Measurements from ENCODE around the gene COL4A1.
"Not testable (repeated sequence)": the region's sequence is repeated elsewhere in the genome, so short reads cannot be mapped to it uniquely, and the experiment has no call there.

Gene COL4A1

DNA sequence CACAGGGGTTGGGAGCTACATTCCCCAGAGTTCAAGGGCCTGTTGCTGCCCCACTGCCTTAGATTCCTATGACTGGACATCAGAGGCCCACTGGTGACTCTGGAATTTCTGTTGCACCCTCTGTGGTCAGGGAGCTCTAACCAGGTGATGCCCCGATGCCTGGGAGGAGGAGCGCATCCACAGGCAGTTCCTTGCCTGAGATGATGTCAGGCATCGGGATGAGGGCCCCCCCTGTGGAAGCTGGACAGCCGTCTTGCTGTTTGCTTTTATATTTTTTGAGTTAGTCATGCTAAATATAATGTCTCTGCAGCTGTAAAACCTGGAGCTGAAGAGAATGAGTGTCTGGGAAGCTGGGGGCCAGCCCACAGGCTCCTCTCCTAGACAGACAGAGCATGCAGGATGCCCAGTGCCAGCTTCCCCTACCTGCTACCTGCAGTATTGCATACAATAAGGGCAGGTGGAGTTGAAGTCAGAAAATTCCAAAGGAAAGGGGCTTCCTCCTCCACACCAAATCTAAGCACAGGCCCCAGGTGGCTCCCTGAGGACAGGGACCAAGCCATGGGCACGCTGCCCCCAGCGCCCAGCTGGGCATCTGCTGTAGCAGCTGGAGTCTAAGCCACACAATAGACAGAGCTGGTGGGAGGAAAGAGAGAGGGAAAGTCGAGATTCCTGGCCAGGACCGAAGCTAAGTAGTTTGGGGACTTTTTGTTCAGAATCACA lies 16.4 kb upstream of the COL4A1 start:
- no peak for DNase-seq

DNA sequence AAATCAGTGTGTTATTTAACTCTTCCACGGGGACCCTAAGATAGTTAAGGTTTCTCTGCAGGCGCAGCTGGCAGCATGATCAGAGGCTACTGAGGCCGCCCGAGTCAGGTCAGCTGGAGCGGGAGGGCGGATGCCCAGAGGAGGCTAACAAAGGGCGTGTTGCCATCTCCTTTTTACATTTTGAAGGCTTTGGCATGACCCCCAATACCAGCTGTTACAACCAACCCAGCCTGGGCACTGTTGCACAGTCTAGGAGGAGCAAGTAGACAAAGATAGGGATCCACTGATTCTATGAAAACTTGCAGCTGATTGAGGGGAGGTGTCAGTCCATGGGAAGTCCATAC lies 15.8 kb upstream of the COL4A1 start:
- no peak for DNase-seq

DNA sequence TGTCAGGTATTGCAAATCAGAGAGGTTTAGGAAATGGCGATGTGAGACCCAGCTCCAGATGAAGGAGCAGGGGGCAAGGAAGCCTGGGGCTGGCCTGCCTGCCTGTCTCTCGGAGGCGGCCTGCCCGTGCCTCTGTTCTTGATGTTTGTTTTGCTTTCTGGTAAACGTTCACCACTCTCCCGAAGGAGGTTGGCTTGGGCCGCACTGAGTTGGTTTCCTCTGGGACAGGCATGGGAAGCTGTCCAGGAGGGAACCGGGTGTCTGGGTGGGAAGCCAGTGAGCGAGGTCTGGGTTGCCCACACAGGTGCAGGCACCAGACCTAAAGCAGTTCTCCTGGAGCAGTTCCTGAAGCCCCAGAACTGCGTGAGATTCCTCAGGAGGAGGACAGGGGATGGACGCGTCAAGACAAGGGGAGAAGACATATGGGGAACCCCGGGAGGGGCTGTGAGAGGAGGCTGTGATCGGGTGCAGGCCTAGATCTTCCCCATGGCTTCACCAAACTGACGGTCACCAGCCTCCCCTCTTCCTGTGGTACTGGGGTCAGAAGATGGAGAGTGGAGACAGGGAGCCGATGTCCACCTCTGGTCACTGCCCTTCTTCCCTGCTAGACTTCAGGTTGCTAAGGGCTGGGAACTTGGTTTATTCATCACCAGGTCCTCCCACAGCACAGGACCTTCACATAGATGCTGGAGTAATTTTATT lies 15.3 kb upstream of the COL4A1 start:
- DNase-seq, result no peak

DNA sequence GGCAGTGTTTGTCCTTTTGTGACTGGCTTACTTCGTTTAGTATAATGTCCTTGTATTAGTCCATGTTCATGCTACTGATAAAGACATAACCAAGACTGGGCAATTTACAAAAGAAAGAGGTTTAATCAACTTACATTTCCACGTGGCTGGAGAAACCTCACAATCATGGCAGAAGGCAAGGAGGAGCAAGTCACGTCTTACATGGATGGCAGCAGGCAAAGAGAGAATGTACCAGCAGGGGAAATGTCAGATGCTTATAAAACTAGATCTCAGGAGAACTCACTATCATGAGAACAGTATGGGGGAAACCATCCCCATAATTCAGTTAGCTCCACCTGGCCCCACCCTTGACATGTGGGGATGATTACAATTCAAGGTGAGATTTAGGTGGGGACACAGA lies 14.6 kb upstream of the COL4A1 start:
- not testable (repeated sequence) for DNase-seq

DNA sequence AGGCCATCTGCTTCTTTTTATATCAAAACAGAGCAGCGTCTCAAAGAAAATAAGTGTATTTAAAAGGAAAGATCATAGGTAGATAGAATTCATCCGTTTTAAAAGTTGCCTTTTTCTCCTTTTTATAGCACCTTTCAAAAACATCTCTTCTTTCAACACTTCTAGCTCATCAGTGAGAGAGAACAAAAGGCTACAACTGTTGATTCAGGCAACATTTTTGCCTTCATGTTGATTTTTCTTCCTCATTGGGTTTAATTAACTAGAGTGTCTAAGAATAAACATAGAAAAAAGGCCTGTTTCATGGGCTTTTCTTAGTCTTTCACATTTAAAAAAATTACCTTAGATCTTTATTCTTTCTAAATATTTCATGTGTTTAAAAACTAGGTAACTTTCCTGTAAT lies 13.7 kb upstream of the COL4A1 start:
- DNase-seq, result no peak

DNA sequence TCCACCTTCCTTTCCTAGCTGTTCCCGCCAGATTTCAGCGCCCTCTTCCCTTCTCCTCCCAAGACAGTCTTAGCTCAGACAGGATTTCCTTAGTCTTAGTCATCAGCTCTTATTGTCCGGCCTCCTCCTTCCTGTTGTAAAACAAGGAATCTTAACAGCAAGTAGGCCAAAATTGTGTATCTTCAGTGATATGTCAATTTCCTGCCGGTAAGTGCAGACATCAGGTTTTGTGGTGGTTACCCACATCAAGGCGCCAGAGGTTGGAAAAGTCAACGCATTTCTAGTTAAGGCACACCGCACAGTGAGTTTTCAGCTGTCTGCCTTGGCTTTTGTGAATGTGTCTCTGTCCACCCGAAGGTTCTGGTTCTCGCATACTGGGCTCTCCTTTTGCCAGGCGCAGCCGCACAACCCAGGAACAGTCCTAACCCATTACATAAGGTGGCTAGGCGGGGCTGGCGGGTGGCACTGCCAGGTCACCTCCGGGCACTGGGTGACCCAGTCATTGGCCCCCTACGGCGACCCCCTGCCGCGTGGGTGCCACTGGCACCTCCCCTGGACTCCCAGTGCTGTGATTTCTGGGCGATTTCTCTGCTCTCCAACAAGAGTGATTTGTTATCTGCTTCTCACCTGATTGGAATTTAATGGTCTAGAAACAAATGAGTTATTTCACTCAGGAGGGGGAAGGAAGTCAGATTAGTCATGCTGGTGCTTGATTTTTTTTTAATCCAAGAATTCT lies 13.0 kb upstream of the COL4A1 start:
- no peak for DNase-seq

DNA sequence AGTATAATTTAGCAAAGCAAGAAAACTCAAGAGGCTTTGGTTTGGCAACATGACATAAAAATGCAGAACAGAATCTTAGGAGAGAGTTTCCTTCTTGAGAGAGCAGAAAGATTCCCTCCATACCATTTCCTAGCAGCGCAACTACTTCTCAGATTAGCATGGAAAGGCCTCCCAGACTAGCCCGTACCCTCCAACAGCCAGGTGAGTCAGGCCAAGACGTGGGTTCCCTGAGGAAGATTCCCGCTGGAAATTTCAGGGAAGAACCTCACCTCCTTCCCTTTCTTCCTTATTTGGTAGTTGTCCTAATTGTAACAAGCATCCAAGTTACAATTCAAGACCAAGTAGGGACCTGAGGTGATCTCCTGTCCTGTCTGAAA lies 12.4 kb upstream of the COL4A1 start:
- DNase-seq, result no peak

DNA sequence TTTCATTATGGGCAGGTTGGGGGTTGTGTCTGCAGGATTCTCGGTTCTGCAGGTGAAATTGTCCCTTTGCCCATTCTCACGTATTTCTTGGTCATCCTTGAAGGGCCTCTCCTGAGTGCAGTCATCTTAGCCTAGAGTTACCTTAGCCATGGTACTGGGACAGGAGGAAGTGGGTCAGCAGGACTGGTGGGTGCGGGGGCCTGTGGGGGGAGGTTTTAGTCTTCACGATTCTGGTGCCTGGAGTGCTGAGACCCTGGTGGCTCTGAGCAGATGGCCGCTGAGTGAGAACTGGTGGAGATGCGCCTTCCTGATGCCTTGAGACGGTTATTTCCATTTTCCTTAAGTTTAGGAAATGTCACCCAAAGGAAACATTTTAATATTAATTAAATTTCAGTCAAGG lies 12.0 kb upstream of the COL4A1 start:
- DNase-seq, result no peak

DNA sequence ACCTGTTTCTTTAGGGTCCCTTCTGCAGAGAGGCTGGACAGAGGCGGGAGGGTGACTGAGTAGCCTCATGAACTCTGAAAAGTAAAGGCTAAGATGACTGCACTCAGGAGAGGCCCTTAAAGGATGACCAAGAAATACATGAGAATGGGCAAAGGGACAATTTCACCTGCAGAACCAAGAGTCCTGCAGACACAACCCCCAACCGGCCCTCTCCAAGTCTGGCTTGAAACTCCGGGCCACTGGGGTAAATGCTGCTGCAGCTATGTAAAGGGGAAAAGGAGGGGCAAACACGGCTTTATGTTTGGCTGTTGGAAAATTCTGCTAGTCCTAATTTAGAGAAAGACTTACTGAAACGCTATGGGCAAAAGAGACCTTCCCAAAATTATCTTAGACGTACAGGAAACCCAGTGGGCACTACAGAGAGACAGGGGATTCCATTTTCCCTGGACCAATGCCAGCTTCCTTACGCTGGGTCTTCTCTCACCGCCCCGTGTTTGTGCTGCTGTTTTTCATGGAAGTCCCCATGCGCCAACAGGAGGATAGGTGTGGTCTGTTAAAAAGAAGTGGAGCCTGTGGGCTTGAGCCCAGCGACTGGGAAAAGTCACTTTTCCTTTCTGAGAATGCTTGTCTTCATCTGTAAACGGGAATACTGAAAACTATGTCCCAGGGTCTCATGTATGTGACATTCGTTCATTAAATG lies 10.7 kb upstream of the COL4A1 start:
- no peak for DNase-seq

DNA sequence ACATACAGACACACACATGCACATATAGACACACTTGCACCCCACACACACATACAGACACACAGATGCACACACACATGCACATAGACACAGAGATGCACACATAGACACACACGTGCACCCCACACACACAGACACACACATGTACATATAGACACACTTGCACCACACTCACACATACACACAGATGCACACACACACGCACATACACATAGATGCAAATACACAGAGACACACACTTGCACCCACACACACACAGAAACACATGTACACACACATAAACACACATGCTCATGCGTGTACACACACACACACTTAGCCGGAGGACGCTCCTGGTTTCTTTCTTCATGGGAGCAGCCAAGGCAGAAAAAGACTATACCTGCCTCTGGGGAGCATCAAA lies 10.1 kb upstream of the COL4A1 start:
- DNase-seq, result no peak

DNA sequence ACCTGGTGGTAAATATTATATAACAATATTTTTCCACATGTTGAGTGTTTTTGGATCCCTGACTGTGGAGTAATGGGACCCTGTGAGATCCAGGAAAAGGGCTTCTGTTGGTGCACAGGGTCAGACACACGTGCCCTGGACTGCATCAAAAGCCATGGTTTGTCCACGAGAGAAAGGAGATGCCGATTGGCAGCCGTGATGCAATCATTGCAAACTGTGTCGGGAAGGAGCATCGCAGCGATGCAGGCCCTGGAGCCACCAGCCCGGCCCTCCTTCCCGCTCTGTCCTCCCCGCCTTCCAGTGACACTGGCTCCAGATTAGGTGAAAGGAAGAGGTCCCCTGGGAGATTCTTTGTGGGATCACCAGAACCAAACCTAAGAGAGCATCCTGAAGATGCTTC lies 9.2 kb upstream of the COL4A1 start:
- DNase-seq, result no peak

DNA sequence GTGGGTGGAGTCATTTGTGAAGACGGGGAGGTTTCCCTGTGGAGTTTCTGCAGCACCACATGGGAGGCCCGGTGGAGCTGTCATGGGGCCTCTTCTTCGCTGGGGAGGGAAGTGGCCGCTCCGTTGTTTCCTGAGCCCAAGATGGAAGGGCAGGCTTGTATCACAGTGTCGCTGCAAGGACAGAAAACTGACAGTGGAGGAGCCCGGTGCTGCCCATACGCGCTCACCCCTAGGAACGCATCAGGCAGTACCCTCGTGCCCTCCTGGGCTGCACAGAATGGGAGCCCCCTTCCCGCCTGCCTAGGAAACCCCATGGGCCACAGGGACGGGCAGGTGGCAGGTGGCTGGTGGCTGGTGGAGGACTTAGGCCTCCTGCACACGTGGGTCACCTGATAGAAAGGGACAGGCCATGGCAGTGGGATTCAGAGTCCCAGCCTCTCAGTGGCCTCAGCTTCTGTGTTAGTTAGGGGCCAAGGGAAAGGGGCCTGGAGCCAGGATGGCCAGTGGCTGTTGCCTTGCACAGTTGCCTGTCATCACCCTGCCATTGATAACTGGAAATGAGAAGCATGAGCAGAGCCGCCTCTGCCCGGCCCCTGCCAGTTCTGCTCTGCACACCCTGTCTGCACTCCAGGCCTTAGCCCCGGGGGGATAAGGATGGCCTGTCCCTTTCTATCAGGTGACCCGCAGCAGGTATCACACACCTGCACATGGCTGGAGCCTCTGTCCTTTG lies 7.7 kb upstream of the COL4A1 start:
- DNase-seq, result no peak

DNA sequence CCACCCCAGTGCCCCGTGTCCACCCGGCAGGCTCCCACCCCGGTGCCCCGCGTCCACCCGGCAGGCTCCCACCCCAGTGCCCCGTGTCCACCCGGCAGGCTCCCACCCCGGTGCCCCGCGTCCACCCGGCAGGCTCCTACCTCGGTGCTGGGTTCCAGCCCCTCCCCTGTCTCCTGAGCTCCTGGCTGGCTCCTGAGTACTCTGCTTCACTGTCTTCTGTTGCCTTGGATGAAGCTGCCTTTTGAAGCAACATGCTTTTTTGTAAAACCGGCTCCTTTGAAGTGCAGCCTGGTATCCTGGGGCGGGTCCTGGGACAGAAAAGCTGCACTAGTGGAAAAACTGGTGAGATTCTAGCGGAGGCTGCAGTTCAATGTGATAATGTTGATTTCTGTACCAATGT lies 6.8 kb upstream of the COL4A1 start:
- DNase-seq, result not testable (repeated sequence)

DNA sequence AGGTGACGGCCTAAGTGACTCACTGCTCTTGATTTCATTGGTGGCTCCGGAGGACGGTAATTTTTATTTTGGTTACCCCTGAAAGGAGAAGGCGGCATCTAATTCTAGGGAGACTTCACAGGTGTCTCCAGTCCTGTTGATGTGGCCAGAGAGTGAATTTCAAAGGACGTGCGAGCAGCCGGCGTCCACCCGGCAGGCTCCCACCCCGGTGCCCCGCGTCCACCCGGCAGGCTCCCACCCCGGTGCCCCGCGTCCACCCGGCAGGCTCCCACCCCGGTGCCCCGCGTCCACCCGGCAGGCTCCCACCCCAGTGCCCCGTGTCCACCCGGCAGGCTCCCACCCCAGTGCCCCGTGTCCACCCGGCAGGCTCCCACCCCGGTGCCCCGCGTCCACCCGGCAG lies 6.3 kb upstream of the COL4A1 start:
- not testable (repeated sequence) for DNase-seq

DNA sequence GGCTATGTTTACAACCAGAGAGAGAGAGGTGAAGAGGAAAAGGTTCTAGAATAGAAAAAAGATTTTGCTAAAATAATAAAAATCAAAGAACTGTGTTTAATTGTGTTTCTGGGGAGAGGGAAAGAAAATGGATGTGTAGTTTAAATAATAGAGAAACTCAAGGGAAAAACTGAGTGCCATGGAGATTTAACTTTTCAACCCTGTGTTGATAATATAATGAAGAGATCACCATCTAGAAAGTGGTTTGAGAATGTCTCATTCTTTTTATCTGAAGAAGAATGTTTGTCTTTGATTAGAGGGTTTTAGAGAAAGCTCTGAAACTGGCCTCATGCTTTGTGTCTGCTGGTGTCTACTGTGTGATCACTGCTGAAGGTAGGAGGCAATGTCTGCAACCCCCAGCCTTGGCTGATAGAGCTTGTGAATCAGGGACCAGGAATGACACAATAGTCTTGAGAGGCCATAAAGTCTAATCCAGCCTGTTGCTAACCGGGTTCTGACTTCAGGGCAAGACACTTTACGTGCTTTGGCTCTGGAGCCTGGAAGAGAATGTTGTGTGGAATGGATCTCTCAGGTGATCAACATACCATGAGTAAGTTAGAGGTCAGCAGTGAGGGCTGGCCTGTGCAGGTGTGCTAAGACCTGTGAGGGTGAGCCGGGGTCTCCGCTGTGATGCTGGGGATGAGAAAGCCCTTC lies 5.5 kb upstream of the COL4A1 start:
- no peak for DNase-seq

DNA sequence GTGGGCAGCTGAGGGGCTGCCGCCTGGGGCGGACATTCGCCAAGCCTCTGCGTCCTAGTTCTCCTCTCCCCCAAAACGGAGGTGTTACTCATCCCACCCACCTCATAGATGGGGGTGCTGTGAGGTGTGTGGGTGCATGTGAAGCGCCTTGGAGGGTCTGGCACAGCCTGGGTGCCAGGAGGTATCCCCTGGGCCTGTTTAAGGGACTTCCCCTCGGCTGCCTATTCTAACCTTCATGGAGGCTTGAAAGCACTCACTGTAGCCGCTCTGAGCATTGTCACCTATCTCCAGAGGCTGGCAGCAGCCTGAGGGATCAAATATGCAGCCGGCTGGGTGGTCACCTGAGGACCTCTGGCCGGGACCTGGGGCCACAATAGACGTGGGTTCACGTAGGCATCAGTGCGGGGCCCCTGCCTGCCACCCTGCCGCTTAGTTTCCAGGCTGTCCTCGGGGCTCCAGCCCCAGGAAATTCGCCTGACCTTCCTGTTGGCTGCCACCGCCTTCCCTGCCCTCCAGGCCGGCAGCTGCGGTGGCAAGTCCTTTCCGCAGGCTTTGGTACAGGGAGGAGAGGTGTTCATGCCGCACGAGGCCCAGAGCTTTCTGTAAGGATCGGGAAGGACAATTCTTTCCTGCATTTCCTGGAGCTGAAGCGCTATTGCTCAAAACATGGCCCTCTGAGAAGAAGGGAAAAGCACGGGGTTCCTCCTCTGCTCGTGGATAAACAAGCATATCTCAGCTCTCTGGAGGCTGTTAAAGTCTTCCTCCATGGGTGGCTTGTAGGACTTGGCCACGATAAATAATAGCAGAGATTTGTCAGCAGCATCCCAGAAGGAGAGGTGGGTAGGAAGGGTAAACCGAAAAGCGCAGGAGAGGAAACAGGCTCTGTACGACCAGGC lies 4.7 kb upstream of the COL4A1 start:
- DNase-seq, result no peak

DNA sequence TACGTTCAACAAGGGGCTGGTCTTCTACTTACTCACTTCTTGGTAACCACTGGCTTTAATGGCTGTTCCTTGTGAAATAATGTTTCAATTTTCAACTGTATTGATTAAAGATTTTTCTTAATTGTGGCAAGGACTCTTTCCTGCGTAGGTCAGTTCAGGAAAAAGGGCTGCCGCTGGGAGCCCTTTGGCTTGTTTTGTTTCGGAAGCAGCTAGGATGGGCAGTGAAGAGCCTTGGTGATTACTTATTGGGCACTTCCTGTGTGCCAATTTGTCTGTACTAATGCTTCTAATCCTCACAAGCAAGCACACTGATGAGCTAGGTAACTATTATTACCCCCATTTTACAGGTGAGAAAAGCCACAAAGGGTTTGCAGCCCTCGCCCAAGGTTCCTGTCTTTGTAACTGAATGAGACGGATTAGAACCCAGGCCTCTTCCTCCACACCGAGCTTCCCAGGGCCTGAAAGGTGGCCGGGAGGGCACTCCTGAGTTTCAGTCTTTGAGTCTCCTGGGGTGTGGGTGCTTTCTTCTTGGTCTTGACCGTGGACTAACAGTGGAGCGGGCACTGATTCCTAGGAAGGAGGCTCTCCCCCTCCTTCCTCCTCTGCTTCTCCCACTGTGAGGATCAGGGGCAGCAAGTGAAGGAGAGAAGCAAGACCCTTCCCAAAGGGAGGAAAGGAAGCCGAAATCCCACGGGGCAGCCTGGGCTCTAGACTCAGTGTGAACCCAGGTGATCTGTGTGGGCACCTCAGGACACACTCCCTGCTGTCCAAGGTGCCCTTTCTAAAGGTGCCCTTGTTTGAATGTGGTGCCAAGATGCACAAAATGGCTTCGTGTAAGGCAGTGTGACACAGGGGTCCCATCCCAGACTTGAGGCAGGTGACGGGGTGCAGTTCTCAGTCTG lies 3.8 kb upstream of the COL4A1 start:
- DNase-seq, result no peak

DNA sequence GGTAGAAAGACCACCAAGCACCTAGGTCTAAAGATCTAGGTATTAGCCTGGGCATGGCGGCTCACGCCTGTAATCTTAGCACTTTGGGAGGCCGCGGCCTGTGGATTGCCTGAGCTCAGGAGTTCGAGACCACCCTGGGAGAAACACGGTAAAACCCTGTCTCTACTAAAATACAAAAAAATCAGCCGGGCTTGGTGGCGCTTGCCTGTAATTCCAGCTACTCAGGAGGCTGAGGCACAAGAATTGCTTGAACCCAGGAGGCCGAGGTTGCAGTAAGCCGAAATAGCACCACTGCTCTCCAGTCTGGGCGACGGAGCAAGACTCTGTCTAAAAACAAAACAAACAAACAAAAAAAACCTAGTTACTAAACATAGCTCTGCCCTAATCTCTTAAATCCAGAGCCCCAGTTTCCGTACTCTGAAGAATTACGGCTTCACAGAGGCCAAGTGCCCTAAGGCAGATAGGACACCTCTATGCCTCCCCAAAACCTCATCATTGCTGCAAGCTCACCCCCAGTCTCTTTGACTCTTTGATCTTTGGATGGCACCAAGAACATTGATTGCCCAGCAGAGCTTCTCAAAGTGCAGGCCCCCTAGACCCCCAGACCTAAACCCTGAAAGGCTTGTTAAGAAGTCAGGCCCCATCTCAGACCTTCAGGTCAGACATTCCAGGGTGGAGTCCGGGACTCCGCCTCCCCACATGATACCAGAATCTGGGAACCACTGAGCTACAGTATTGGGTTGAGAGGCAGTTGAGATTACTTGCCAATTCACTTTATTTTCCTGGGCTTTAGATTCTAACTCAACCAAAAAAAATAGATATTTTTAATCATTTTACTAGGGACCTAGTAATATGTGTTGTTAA lies 2.9 kb upstream of the COL4A1 start:
- DNase-seq, result no peak

All from activated CD4-positive, alpha-beta T cell treated with anti-CD3 and anti-CD28 coated beads, Interleukin-2, amount 50 U/mL, for 4 hours (primary cell).